Measurements from ENCODE around the gene UBE2U. TPM values are rescaled to one million over a fixed set of nuclear protein-coding genes. Genes with fewer than 3 reads are reported as not detected.
A peak's percentile ranks its signal among the peaks of the same experiment; 100 is the strongest.

UBE2U gene
- total RNA-seq, 1 experiment from 2014 or later = not detected

GRCh38 chr1:64167176-64167575, 36.2 kb upstream of the UBE2U start:
- no peak for DNase-seq (ENCODE audit: unreplicated experiment)
- H3K27me3 Mint-ChIP-seq (ENCODE audit: insufficient read depth, unreplicated experiment) = no peaks in the 10 kb centered on the region
- ChIA-PET POLR2A (interaction anchor here (1.8 kb wide), 1 partner anchor 15 kb away, joined by 5 read pairs; no protein-coding TSS in a partner anchor), CTCF (interaction anchor here (1.1 to 1.9 kb wide), 5 partner anchors 8 to 493 kb away, joined by 3 to 6 read pairs (median 4); no protein-coding TSS in a partner anchor)
- BruUV-seq (replicated peaks) = no TSS peak
- peaks cover 6% of the 10 kb centered on the region for H3K36me3 Mint-ChIP-seq (ENCODE audit: insufficient read depth, unreplicated experiment)
- intact Hi-C loops (cut with micrococcal nuclease) = no loop called here
- no peaks in the 10 kb centered on the region for H3K9me3 Mint-ChIP-seq (ENCODE audit: unreplicated experiment)
- no peak for TF ChIP-seq CTCF (IDR thresholded peaks at IDR 0.05; ENCODE audit: unreplicated experiment)
- H3K27ac Mint-ChIP-seq (ENCODE audit: low read depth, unreplicated experiment) = no peak overlapping the region
- peaks cover 14% of the 10 kb centered on the region for H3K4me1 Mint-ChIP-seq (ENCODE audit: insufficient read depth, unreplicated experiment)
- no peak overlapping the region for H3K4me3 Mint-ChIP-seq (ENCODE audit: unreplicated experiment)

GRCh38 chr1:64171246-64171645, 32.2 kb upstream of the UBE2U start:
- H3K4me1 Mint-ChIP-seq (ENCODE audit: insufficient read depth, unreplicated experiment) = peaks cover 21% of the 10 kb centered on the region
- no peaks in the 10 kb centered on the region for H3K27me3 Mint-ChIP-seq (ENCODE audit: insufficient read depth, unreplicated experiment)
- H3K36me3 Mint-ChIP-seq (ENCODE audit: insufficient read depth, unreplicated experiment) = peaks cover 6% of the 10 kb centered on the region
- no peak for DNase-seq (ENCODE audit: unreplicated experiment)
- ChIA-PET CTCF (interaction anchor here (0.6 to 1.0 kb wide), 2 partner anchors 479 to 741 kb away, joined by 3 to 7 read pairs; no protein-coding TSS in a partner anchor), POLR2A (interaction anchor here (0.8 to 1.5 kb wide), 2 partner anchors 128 to 270 kb away, joined by 4 read pairs; no protein-coding TSS in a partner anchor)
- BruUV-seq (replicated peaks) = no TSS peak
- no peaks in the 10 kb centered on the region for H3K9me3 Mint-ChIP-seq (ENCODE audit: unreplicated experiment)
- intact Hi-C loops (cut with micrococcal nuclease) = no loop called here
- H3K4me3 Mint-ChIP-seq (ENCODE audit: unreplicated experiment) = no peak overlapping the region
- no peak overlapping the region for H3K27ac Mint-ChIP-seq (ENCODE audit: low read depth, unreplicated experiment)
- TF ChIP-seq CTCF (IDR thresholded peaks at IDR 0.05; ENCODE audit: unreplicated experiment) = no peak

GRCh38 chr1:64171797-64172281, 31.6 kb upstream of the UBE2U start:
- no peak for TF ChIP-seq CTCF (IDR thresholded peaks at IDR 0.05; ENCODE audit: unreplicated experiment)
- peaks cover 21% of the 10 kb centered on the region for H3K4me1 Mint-ChIP-seq (ENCODE audit: insufficient read depth, unreplicated experiment)
- H3K9me3 Mint-ChIP-seq (ENCODE audit: unreplicated experiment) = no peaks in the 10 kb centered on the region
- H3K36me3 Mint-ChIP-seq (ENCODE audit: insufficient read depth, unreplicated experiment) = peaks cover 6% of the 10 kb centered on the region
- no peak overlapping the region for H3K4me3 Mint-ChIP-seq (ENCODE audit: unreplicated experiment)
- BruUV-seq (replicated peaks) = no TSS peak
- ChIA-PET POLR2A (interaction anchor here (0.8 to 1.5 kb wide), 2 partner anchors 129 to 270 kb away, joined by 4 read pairs; no protein-coding TSS in a partner anchor), CTCF (interaction anchor here (0.6 to 1.0 kb wide), 2 partner anchors 480 to 741 kb away, joined by 3 to 7 read pairs; no protein-coding TSS in a partner anchor)
- no peaks in the 10 kb centered on the region for H3K27me3 Mint-ChIP-seq (ENCODE audit: insufficient read depth, unreplicated experiment)
- DNase-seq (ENCODE audit: unreplicated experiment) = peak; percentile 44
- intact Hi-C loops (cut with micrococcal nuclease) = no loop called here
- peak overlapping the region; percentile 46 for H3K27ac Mint-ChIP-seq (ENCODE audit: low read depth, unreplicated experiment)

- peaks cover 21% of the 10 kb centered on the region for H3K4me1 Mint-ChIP-seq (ENCODE audit: insufficient read depth, unreplicated experiment)
- H3K4me3 Mint-ChIP-seq (ENCODE audit: unreplicated experiment) = no peak overlapping the region
- H3K9me3 Mint-ChIP-seq (ENCODE audit: unreplicated experiment) = no peaks in the 10 kb centered on the region
- H3K36me3 Mint-ChIP-seq (ENCODE audit: insufficient read depth, unreplicated experiment) = peaks cover 12% of the 10 kb centered on the region
- no peak for DNase-seq (ENCODE audit: unreplicated experiment)
- no peaks in the 10 kb centered on the region for H3K27me3 Mint-ChIP-seq (ENCODE audit: insufficient read depth, unreplicated experiment)
- peak overlapping the region; percentile 46 for H3K27ac Mint-ChIP-seq (ENCODE audit: low read depth, unreplicated experiment)
- intact Hi-C loops (cut with micrococcal nuclease) = no loop called here
- ChIA-PET POLR2A (interaction anchor here (1.0 kb wide), 1 partner anchor 11 kb away, joined by 3 read pairs; no protein-coding TSS in a partner anchor), CTCF (no interaction called here)
- no peak for TF ChIP-seq CTCF (IDR thresholded peaks at IDR 0.05; ENCODE audit: unreplicated experiment)
- no TSS peak for BruUV-seq (replicated peaks)
Measured at GRCh38 chr1:64172458-64172983, 30.9 kb upstream of the UBE2U start.

All from MCF 10A (cell line).